Activated CD8-positive, alpha-beta memory T cell treated with anti-CD3 and anti-CD28 coated beads, Interleukin-2, amount 50 U/mL, for 1 hour (primary cell): ENCODE measurements around the gene DOCK9.
A peak's percentile ranks its signal among the peaks of the same experiment; 100 is the strongest.

Source experiments
- DNase-seq: peaks from one replicate; pipeline ENCODE4 v3.0.0-alpha.2; 2020; ENCODE audit errors: extremely low read depth

Gene DOCK9

DNA sequence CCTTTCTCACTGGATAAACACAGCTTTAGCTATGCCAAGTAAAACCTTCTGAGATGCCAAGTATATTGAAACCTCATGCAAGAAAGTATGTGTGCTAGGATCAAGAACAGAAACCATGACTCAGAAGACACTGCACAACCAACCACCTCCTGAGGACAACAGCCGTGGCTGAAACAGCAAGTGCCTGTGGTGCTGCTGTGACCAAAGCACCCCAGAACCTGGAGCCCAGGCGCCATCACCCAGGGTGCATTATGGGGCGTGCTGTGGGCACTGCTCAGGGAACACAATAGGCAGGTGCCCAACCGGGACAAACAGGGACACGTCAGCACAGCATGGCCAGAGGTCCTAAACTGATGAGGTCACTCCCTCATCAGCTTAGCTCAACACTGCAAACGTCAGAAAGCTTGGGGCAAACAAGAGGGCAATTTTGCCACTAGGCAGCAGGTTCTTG is 124.1 kb downstream of the DOCK9 start:
- no peak for DNase-seq

DNA sequence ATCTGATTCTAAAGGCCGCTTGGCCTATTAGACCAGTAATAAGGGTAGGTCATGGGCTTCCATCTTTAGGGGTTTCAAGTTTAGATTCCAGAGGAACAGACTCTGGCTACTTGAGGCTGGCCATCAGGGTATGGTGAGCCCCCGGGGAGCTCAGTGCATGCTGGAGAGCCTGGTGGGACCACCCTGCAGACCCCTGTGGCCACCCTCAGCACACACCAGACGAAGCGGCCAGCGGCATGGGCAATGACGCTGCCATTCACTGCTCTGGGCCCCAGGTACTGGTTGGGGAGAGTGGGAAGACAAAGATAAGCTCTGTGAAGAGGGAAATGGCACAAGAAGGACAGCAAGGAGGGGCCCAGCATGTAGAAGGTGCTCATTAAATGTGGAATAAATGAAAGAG is 126.6 kb downstream of the DOCK9 start:
- DNase-seq, result no peak

DNA sequence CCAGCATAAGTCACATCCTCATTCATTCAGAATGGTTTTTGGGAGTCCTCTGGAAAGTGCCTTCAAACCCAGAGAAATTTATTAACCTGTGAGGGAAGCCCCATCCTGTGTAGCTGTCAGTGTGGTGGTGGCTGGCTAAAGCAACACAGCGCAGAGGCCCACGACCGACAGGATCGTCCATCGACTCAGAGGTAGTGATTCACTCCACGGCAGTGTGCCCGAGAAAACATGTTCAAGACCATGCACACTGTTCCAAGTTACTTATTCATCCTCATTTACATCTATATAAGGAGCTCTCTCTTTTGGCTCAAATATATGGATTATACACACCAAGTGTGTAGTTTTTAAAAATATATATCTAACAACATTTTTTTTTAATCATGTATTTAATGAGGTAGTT is 129.1 kb downstream of the DOCK9 start:
- DNase-seq, result no peak

DNA sequence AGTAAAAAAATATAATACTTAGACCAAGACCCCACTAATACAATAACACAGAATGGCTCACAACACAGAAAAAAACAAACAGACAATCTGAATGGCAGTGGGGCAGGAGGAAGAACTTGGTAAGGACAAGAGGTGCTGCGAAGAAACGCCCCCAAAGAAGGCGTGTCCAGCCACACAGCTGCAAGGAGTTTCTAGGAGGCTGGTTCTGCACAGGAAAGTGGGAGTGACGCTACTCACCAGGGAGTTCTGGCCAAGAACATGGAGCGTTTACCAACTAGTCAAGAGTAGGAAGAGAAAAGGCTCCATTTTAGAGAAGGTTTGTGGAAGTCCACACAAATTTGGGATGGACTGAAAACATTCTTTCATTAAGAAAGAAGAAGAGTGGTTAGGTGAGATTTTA is 130.1 kb downstream of the DOCK9 start:
- DNase-seq, result no peak

DNA sequence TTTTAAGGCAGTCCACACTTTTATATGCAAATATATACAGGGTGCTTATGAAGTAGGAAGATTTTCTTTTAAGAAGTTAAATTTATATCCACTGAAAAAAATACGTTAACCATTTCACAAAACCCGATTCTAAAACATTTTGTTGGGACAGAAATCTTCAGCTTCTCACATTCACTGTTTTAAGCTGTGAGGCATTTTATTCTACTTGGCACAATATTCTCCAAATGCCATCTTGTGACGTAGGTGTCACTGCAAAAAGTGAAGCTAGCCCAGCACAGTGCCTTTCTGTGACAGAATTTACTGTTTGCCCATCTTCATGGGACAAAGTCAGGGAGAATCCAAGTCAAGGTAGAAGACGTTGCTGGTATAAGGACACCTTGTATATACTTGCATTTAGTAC is 130.9 kb downstream of the DOCK9 start:
- DNase-seq, result no peak

DNA sequence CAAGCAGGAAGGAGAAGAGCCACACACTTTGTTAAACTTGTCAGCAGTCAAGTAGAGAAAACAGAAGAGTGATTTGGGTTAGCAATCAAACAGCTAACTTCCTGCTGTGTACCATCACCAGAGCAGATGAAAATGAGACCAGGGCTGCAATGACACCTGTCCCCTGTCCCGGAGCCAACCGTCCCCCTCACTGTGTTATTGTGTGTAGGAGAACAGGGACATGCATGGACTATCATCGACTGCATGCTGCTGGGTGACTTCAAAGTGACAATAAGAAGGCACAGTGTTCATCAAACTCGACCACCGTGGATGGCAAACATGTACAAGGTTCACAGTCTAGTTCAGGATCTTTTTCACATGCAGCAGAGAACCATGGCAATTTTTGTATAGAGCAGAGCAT is 131.3 kb downstream of the DOCK9 start:
- DNase-seq, result no peak

DNA sequence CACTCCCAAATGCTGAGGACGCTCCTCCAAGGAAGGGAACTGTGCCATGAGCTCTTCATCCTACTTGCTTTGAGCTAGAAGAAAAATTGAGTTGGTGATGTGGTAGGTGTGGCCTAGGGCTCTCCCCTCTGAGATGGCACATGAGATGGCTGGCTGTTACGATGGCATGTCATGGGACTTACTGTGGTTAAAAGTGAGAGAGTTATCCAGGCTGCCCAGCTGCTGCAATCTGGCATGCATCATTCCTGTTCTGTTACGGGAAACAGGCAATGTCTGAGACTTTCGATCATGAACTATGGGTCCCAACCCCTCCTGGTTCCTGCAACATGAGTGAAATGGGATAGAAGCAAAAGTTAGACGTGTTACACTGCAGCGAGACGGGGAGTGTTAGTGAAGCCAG is 132.1 kb downstream of the DOCK9 start:
- no peak for DNase-seq

DNA sequence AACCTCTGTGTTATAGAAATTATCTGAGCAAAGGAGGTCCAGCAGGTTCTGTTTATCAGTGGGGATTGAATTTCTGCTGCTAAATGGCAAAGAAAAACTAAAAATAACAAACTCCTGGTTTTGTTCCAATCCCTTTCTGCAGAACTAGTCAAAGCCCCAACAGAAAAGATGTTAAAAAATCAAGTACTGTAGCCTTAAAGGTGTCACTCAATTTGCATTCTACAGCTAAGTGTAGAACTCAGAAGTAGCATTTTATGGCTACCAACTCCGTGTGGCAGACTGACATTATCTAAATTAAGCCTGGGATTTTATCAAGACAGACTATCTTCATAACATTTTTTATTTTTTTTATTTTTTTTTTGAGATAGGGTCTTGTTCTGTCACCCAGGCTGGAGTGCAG is 133.8 kb downstream of the DOCK9 start:
- DNase-seq, result no peak

DNA sequence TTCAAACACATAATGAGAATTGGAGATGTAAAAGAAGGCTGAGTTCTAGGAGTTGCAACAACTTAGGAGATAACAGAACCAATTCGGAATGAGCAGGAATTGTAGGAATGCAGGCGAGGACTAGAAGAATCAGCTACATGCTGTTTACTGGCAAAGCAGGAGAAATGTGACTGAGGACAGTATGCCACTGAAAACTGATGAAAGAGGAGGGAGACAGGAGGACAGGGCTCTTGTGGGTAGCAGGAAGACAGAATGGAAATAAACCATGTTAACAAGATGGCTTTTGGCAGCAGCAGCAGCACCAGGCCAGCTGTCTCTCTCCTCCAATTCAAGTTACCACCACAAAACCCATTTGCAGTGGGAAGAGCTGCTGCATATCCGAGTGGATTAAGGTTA is 134.4 kb downstream of the DOCK9 start:
- DNase-seq, result no peak

DNA sequence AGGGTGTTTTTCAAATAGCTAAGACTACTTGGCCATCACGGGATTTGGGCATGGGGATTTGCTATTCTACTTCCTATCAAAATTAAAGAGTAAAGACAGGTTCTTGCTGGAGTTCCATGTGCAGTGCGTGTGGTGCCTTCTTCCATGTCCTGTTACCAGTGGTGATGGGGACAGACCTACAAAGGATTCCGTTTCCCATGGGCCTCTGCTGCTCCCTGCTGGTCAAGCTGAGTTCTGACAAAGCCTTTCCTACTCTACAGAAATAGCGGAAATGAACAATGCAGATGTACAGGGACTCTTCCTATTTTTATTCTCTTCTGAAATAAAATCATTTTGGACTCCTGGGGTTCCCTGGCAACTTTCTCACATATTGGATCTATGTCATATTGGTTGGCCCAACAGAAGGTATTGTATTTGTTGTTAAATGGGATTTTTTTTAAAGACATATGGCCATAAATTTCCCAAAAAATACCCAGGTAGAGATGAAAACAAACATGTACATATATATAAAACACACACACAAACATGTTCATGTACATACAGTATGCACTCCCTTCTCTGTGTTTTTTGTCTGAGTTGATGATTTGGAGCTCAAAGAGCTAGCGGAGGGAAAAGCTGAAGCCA is 134.9 kb downstream of the DOCK9 start:
- peak; percentile 5 for DNase-seq

DNA sequence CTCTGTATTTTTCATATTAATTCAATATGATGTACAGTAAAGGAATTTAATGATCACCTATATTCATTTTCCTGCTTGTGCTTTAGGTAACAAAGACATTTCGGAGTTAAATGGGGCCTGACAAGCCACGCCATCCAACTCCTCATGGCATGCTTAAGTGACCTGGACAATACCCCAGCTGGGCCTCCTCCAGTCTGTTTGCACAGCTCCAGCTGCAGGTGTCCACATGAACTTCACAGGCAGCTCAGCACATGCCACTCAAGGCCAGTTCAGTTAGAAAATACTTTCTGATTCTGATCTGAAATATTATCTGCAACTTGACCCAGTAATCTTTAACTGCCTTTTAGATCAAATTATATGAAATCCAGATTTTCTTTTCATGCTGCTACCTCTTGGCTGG is 135.8 kb downstream of the DOCK9 start:
- DNase-seq, result no peak

DNA sequence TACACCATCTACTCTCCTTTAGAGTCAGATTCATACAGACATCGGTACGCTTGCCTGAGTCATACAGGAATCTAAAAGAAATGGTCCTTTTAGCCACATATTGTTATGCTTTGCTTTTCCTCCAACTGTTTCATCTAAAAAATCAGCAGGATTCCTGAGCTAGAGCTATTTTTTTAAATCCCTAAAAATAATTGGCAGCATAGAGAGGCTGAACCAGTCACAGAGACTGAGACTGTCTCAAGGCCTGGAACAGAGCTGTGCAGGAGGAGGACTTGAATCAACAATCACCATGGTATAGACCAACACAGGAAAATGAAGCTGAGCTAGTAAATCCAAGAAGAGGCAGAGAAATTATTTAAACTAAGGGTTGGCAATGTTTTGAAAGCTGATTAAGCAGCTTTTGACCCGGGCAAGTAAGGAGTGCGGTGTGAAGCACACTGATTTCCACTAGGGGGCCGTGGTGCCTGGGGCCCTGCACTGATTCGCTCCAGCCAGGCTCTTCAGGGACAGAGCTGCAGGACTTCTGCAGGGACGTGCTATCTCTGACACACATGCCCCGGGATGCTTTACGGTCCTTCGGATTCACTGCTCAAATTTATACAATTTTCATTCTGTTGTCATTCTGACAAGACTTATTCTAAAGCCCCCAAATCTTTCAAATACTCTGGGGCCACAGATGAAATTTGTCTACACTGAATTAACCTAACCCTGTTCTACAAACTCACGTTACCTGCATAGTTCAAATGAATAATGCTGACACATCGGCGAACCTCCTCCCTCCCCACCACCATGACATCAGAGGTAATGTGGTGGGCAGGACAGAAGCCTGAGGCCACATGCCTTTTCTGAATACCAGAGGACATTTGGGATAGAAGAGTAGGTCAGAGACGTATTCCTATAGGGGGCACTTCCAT is 137.8 kb downstream of the DOCK9 start:
- no peak for DNase-seq

DNA sequence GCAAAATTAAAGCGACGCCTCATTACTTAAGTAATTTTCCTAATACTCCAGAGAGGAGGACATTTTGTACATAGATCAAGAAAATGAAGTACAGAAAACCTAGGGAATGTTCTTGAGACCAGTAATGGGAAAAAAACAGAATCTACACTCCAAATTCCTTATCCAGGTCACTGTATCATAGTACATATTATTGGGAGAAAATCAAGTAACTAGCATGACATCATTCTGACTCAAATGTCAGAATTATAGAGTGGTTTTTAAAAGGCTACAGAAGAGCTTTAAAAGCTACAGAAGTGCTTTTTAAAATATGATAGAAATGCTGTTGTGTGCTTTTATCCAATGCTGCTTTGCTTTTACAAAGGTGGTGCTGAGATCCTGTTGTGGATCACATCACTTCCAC is 139.1 kb downstream of the DOCK9 start:
- DNase-seq, result no peak

DNA sequence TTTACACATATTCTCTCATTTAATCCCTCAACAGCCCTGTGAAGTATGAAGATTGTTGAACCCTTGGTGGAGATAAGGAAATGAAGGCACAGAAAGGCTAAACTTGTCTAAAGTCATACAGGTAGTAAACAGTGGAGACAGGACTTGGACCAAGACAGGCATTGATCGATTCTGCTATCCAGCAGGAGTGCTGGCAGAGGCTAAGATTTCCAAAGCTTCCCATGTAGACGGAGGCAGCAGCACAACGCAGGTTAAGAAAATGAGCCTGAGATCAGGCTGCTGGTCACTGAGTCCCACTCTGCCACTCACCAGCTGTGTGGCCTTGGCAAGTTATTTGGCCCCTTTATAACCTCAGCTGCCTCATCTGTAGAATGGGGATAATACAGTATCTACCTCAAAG is 140.0 kb downstream of the DOCK9 start:
- no peak for DNase-seq

DNA sequence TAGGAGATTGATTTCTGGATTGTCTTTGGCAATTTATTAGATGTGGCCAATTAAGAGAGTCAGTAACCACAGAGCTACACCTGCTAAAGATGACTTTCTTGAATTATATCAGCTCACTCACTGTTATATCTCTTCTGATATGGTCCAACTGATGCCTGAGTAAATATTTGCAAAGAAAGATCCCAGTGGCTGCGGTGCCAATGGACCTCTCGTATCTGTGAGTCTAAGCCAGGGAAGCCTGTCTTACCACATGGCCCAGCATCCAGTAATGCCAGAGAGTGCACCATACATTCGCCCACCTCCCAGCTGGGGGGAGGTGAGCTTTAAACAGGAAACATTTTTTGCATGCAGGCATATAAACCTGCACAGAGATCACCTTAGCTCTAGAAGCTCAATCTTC is 142.7 kb downstream of the DOCK9 start:
- DNase-seq, result no peak

DNA sequence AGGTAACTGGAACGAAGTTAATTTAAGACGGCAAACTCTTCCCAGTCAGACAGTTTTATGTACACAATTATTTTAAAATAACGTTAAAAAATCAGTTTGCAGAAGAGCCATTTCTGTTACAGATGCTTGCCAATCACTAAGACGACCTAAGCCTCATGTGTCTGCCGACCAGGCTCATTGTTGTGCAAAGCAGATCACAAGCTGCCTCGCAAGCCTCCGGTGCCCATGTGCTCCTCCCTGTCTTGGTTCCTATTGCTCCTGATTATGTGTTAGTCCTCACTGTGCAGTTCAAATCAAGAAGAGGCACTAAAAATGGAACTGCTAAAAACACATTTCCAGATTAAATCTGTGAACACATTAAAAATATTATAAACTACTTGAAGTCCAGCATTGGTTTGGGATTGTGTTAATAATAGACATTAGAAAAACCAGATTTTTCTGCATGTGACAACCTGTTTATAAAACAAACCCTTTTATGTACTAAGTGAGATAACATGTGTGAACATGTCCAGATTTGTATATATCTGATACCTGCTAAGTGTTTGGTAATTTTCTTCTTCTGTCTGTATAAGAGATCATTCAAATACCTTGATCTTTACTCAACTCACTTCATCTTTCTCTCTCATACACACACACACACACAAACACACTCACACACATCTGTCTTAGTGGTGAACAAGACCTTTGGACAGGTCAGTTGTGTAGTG is 143.5 kb downstream of the DOCK9 start:
- no peak for DNase-seq

DNA sequence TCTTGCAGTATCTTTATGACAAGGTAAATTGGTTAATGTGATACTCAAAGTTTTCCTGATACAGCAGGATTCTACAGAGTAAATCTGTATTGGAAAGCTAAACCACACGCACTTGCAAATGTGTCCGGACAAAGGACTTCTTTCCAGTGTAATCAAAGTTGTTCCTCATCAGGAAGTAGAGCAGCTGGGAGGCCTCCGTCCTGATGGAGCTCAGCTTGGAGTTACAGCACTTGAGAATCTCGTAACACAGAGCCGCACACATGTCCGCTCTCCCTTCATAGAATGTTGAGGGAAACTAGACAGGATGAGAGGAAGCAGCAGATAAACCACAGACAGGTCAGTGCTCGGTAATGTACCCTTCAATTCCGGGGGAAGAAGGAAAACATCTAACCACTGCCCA is 146.6 kb downstream of the DOCK9 start:
- no peak for DNase-seq

DNA sequence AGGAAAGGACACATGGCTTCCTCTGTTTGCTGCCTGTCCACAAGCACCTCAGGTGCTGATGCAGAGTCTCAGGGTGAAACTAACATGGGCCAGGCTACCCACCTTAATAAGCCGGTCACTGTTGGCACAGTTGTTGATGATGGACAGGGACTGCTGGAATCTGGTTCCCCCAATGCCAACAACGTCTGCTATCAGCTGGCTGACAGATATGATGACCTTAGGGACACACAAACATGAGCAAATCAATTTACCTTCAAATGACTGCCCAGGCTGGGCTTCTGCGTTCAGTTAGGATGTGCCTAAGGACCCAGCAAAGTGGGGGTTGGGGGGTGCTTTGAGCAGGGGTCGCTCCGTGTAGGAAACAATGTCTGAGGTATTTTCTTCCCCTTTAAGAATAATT is 148.3 kb downstream of the DOCK9 start:
- DNase-seq, result no peak

DNA sequence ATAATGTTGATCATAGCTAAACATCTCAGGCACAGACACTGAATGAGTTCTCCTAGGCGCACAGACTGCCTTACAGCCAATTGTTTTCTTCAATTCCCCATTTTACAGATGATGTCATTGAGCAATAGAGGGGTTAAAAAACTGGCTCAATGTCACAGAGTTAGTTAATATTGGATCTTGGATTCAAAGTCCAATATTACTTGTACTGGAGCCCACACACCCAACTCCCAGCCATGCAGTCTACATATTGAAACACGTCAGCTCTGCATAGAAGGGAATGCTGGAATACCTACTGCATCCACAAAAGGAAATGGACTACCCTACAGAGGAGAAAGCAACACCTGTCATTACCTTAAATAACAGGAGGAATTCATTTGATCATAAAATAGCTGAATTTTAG is 149.2 kb downstream of the DOCK9 start:
- no peak for DNase-seq

DNA sequence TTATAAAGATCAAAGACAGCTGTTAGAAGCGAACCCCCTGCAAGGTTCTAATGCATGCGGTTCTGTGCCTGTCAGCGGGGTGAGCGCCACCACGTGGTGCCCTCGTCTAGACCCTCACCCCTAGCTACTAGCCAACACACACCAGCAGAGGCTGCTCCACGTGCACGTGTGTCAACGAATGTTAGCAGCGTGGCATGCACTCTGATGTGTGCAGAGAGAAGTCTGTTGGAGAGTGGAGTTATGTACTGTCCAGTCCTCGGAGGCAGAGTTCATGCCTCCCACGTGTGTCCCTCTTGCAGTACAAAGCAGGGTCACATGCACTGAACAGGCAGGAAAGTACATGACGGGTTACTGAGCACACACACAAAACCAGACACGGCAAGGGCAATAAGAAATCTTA is 150.4 kb downstream of the DOCK9 start:
- DNase-seq, result no peak

DNA sequence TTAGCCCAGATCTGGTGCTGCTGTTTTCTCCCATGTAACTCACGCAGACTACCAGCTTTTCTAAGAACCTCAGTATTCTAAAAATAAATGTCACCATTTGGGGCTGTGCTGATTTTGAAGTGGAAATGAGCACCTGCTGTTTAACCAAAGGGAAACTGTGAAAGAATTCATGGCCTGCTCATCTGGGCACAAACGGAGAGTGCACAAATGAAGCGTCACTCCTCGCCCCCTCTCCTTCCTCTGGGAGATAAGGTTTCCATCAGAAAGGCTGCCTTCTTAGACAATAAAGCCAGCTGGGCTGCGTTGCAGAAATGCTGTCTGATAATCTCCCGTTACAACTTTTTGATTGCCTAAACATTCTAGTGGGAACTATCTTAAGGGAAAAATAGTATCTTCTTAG is 151.7 kb downstream of the DOCK9 start:
- DNase-seq, result no peak

DNA sequence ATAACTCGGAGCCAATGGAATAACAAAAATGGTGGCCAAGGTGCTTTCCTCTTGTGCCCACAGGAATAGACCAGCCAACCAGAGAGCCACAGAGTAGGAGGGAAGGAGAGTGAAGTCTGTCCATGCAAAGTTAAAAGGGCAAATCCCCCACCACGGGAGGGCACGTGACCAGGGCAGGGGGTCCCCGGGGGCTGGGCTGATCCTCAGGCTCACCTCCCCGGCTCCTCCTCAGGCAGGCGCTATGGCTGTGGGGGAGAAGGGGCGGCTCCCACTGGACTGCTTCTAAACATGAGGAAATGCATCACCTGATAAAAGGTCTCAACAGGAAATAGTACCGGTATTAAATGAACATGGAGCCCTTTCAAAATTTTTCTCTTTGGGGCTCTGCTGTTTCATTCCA is 152.2 kb downstream of the DOCK9 start:
- no peak for DNase-seq
